GM12865 (cell line): Measurements from ENCODE around the gene UST.

Source experiments
- DNase-seq: peaks from one replicate; pipeline ENCODE4 v3.0.0; 2010; ENCODE audit warnings: low read depth
- H3K4me3 ChIP-seq: 2 replicates; pipeline ENCODE4 v1.5.1; 2011; ENCODE audit warnings: mild to moderate bottlenecking, low read depth, low read length, control low read depth
- CTCF ChIP-seq: IDR thresholded peaks from 2 replicates; pipeline ENCODE4 v1.5.1; 2011; ENCODE audit warnings: low read length, control low read depth, low read depth, inconsistent platforms; ENCODE audit not compliant: insufficient read depth; ENCODE audit errors: missing control alignments

The UST gene

GRCh38 chr6:148887181-148887580 lies 140.4 kb downstream of the UST start:
- TF ChIP-seq CTCF, result no peak
- no peak for DNase-seq
- H3K4me3 ChIP-seq, result no peak overlapping the region

GRCh38 chr6:148888856-148889255 lies 142.0 kb downstream of the UST start:
- DNase-seq, result no peak
- no peak overlapping the region for H3K4me3 ChIP-seq
- TF ChIP-seq CTCF, result no peak

GRCh38 chr6:148890096-148890495 lies 143.3 kb downstream of the UST start:
- TF ChIP-seq CTCF, result no peak
- no peak overlapping the region for H3K4me3 ChIP-seq
- DNase-seq, result no peak

- no peak for TF ChIP-seq CTCF
- DNase-seq, result no peak
- no peak overlapping the region for H3K4me3 ChIP-seq
These were observed 144.0 kb downstream of the UST start for GRCh38 chr6:148890652-148891404.

DNA sequence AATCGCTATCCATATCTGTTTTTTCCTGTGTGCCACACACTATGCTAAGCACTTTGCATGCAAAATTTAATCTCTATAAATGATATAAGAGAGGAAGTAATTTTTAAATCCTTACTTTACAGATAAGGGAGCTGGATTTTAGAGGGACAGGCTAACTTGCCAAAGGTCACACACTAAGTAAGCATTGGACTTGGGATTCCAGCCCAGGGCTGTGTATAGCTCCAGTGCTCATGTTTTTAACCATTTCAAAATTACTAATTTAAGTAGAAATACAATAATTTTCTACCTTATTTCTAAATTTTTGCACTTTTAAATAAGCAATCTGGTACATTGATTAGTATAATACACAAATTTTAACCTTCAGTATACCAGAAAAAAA lies 144.6 kb downstream of the UST start:
- DNase-seq, result no peak
- H3K4me3 ChIP-seq, result no peak overlapping the region
- TF ChIP-seq CTCF, result no peak

DNA sequence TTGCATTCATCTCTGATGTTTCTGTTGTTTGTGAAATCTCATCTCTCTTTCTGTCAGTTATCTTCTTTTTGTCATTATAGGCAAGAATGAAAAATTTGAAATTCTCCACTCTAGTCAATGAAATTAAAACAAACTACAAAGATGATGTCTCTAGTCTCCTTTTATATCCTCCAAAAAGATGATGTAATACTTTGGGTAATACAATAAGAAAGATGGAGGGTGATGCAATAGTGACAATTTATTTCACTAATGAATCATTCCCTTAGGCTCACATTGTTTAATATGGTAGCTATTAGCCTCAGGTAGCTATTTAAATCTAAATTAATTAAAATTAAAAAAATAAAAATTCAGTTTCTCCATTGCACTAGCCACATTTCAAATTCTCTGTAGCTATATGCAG lies 145.4 kb downstream of the UST start:
- no peak for TF ChIP-seq CTCF
- DNase-seq, result no peak
- no peak overlapping the region for H3K4me3 ChIP-seq

DNA sequence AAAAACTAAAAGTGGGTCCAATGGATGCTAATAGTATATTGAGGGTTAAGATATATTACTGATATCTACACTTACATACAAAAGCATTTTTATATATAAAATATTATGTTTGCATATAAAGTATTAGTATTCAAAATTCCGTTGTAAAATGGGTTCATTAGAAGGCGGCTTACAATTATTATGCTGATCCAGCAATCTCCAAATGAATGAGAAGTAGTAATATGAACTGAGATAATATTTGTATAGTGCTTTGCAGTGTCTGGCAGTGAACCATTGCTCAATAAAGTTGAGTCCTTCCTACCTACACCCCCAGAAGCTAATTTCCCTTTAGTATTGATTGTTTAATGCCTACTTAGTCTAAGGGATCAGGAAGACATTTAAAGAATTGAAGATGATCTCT lies 146.2 kb downstream of the UST start:
- TF ChIP-seq CTCF, result no peak
- DNase-seq, result no peak
- H3K4me3 ChIP-seq, result no peak overlapping the region
